ENCODE measurements around the gene DDX11. TPM values are rescaled to one million over a fixed set of nuclear protein-coding genes. Genes with fewer than 3 reads are reported as not detected.
"Not testable (repeated sequence)": the region's sequence is repeated elsewhere in the genome, so short reads cannot be mapped to it uniquely, and the experiment has no call there.

DDX11 gene
- total and polyA plus RNA-seq, 2 donors (not counting 1 experiment from before 2014, with no cell fraction given), result 4.4 to 13.2 TPM

GRCh38 chr12:31110263-31110662 lies 36.6 kb downstream of the DDX11 start:
- not testable (repeated sequence) for H3K27ac ChIP-seq (ENCODE audit: insufficient read depth, low read length); H3K4me2 ChIP-seq (ENCODE audit: extremely low read depth, insufficient read depth, low read length); H3K4me1 ChIP-seq (ENCODE audit: control insufficient read depth, extremely low read depth, insufficient read depth, low read length); H3K36me3 ChIP-seq (ENCODE audit: control insufficient read depth, insufficient read depth, low read length); H3K9ac ChIP-seq (ENCODE audit: insufficient read depth, low read length); H2AFZ ChIP-seq (ENCODE audit: low read length); H3K79me2 ChIP-seq (ENCODE audit: control insufficient read depth, insufficient read depth, low read length); H3K4me3 ChIP-seq (replicated peaks in 1 of 4; ENCODE audit: control extremely low read depth in 1 of 4, insufficient read depth in 1 of 4, low read depth in 3 of 4, low read length in 4 of 4); DNase-seq (ENCODE audit: low read depth in 2 of 2); H3K9me3 ChIP-seq (ENCODE audit: control insufficient read depth, insufficient read depth, low read depth, low read length); H3K27me3 ChIP-seq (ENCODE audit: control insufficient read depth, insufficient read depth, low read length); H4K20me1 ChIP-seq (ENCODE audit: control insufficient read depth, extremely low read depth, insufficient read depth, low read length)

GRCh38 chr12:31115092-31115601 lies 41.5 kb downstream of the DDX11 start:
- H3K79me2 ChIP-seq (ENCODE audit: control insufficient read depth, insufficient read depth, low read length); H3K9me3 ChIP-seq (ENCODE audit: control insufficient read depth, insufficient read depth, low read depth, low read length); H3K27ac ChIP-seq (ENCODE audit: insufficient read depth, low read length); H3K4me3 ChIP-seq (replicated peaks in 1 of 4; ENCODE audit: control extremely low read depth in 1 of 4, insufficient read depth in 1 of 4, low read depth in 3 of 4, low read length in 4 of 4); H3K9ac ChIP-seq (ENCODE audit: insufficient read depth, low read length); H3K4me1 ChIP-seq (ENCODE audit: control insufficient read depth, extremely low read depth, insufficient read depth, low read length); H3K36me3 ChIP-seq (ENCODE audit: control insufficient read depth, insufficient read depth, low read length); DNase-seq (ENCODE audit: low read depth in 2 of 2); H4K20me1 ChIP-seq (ENCODE audit: control insufficient read depth, extremely low read depth, insufficient read depth, low read length); H3K4me2 ChIP-seq (ENCODE audit: extremely low read depth, insufficient read depth, low read length); H2AFZ ChIP-seq (ENCODE audit: low read length): not testable (repeated sequence)
- H3K27me3 ChIP-seq (ENCODE audit: control insufficient read depth, insufficient read depth, low read length), result peaks cover 11% of the 10 kb centered on the region

- H3K4me2 ChIP-seq (ENCODE audit: extremely low read depth, insufficient read depth, low read length); H3K9me3 ChIP-seq (ENCODE audit: control insufficient read depth, insufficient read depth, low read depth, low read length); H4K20me1 ChIP-seq (ENCODE audit: control insufficient read depth, extremely low read depth, insufficient read depth, low read length); H3K27ac ChIP-seq (ENCODE audit: insufficient read depth, low read length); H2AFZ ChIP-seq (ENCODE audit: low read length); DNase-seq (ENCODE audit: low read depth in 2 of 2); H3K4me1 ChIP-seq (ENCODE audit: control insufficient read depth, extremely low read depth, insufficient read depth, low read length); H3K36me3 ChIP-seq (ENCODE audit: control insufficient read depth, insufficient read depth, low read length); H3K9ac ChIP-seq (ENCODE audit: insufficient read depth, low read length); H3K79me2 ChIP-seq (ENCODE audit: control insufficient read depth, insufficient read depth, low read length): not testable (repeated sequence)
- Histone ChIP-seq H3K4me3 (replicated peaks in 1 of 4; ENCODE audit: control extremely low read depth in 1 of 4, insufficient read depth in 1 of 4, low read depth in 3 of 4, low read length in 4 of 4) (peak overlapping the region in 1 of 4 experiments; percentile 47), H3K27me3 (ENCODE audit: control insufficient read depth, insufficient read depth, low read length) (peaks cover 11% of the 10 kb centered on the region)
Observed at GRCh38 chr12:31116846-31117202, 43.2 kb downstream of the DDX11 start.

- Histone ChIP-seq H3K4me3 (replicated peaks in 1 of 4; ENCODE audit: control extremely low read depth in 1 of 4, insufficient read depth in 1 of 4, low read depth in 3 of 4, low read length in 4 of 4) (peak overlapping the region; percentile 28 to 53 (median 40)), H3K4me1 (ENCODE audit: control insufficient read depth, extremely low read depth, insufficient read depth, low read length) (no peaks in the 10 kb centered on the region), H3K9me3 (ENCODE audit: control insufficient read depth, insufficient read depth, low read depth, low read length) (no peaks in the 10 kb centered on the region), H3K79me2 (ENCODE audit: control insufficient read depth, insufficient read depth, low read length) (no peaks in the 10 kb centered on the region), H3K4me2 (ENCODE audit: extremely low read depth, insufficient read depth, low read length) (peak overlapping the region; percentile 62), H3K9ac (ENCODE audit: insufficient read depth, low read length) (no peak overlapping the region), H3K36me3 (ENCODE audit: control insufficient read depth, insufficient read depth, low read length) (no peaks in the 10 kb centered on the region), H3K27ac (ENCODE audit: insufficient read depth, low read length) (no peak overlapping the region), H2AFZ (ENCODE audit: low read length) (no peak overlapping the region), H4K20me1 (ENCODE audit: control insufficient read depth, extremely low read depth, insufficient read depth, low read length) (no peaks in the 10 kb centered on the region), H3K27me3 (ENCODE audit: control insufficient read depth, insufficient read depth, low read length) (peaks cover 11% of the 10 kb centered on the region)
- peak; percentile 12 to 29 for DNase-seq (ENCODE audit: low read depth in 2 of 2)
- peak; percentile 43 to 60 for TF ChIP-seq CTCF (conservative IDR thresholded peaks at IDR 0.05 in 1 of 2, IDR thresholded peaks at IDR 0.05 in 1 of 2; ENCODE audit: low read depth in 1 of 2, low read length in 2 of 2)
- TF ChIP-seq EZH2 (IDR thresholded peaks at IDR 0.05; ENCODE audit: low read length, missing control alignments), result peak; percentile 52
Observed at GRCh38 chr12:31117203-31118011, 43.7 kb downstream of the DDX11 start.

All from fibroblast of lung (primary cell).